ENCODE measurements around the gene SERPINA10.

GRCh38 chr14:94316692-94317091, 23.6 kb upstream of the SERPINA10 start:
- TF ChIP-seq ETS1 (IDR thresholded peaks at IDR 0.05) (no peak), CTCF (conservative IDR thresholded peaks at IDR 0.05; ENCODE audit: low read depth in 2 of 2) (no peak), STAT1 (IDR thresholded peaks at IDR 0.05; ENCODE audit: unreplicated experiment) (no peak), EZH2 (IDR thresholded peaks at IDR 0.05; ENCODE audit: low read depth, unreplicated experiment) (no peak), POLR2AphosphoS5 (IDR thresholded peaks at IDR 0.05; ENCODE audit: low read depth) (no peak), EZH2phosphoT487 (IDR thresholded peaks at IDR 0.05; ENCODE audit: unreplicated experiment) (no peak), REST (IDR thresholded peaks at IDR 0.05; ENCODE audit: unreplicated experiment) (no peak), JUNB (IDR thresholded peaks at IDR 0.05; ENCODE audit: unreplicated experiment) (no peak), CREB1 (CRISPR knock-in tag; IDR thresholded peaks at IDR 0.05; ENCODE audit: low read depth) (no peak), NANOG (IDR thresholded peaks at IDR 0.05; ENCODE audit: borderline replicate concordance) (no peak), ZNF114 (CRISPR knock-in tag; IDR thresholded peaks at IDR 0.05) (no peak), ZNF331 (CRISPR knock-in tag; IDR thresholded peaks at IDR 0.05; ENCODE audit: low read depth) (no peak), ZNF462 (CRISPR knock-in tag; IDR thresholded peaks at IDR 0.05) (no peak)

All from GM23338 (cell line).